Measurements from ENCODE around the gene ASTN1.
"Not testable (repeated sequence)": the region's sequence is repeated elsewhere in the genome, so short reads cannot be mapped to it uniquely, and the experiment has no call there.

Gene ASTN1

GRCh38 chr1:177116941-177117340 lies 47.6 kb downstream of the ASTN1 start:
- DNase-seq (ENCODE audit: low read depth in 1 of 2, low spot score in 1 of 2), result no peak

GRCh38 chr1:177106614-177107365 lies 57.7 kb downstream of the ASTN1 start:
- DNase-seq (ENCODE audit: low read depth in 1 of 2, low spot score in 1 of 2), result no peak

- DNase-seq (ENCODE audit: low read depth in 1 of 2, low spot score in 1 of 2), result no peak
These were observed 58.3 kb downstream of the ASTN1 start for GRCh38 chr1:177106196-177106595.

GRCh38 chr1:177103005-177103852 lies 61.3 kb downstream of the ASTN1 start:
- DNase-seq (ENCODE audit: low read depth in 1 of 2, low spot score in 1 of 2), result no peak

- DNase-seq (ENCODE audit: low read depth in 1 of 2, low spot score in 1 of 2), result no peak
These were observed 72.5 kb downstream of the ASTN1 start for GRCh38 chr1:177092001-177092400.

- DNase-seq (ENCODE audit: low read depth in 1 of 2, low spot score in 1 of 2), result no peak
These were observed 73.5 kb downstream of the ASTN1 start for GRCh38 chr1:177091040-177091439.

- DNase-seq (ENCODE audit: low read depth in 1 of 2, low spot score in 1 of 2), result no peak
These were observed 75.5 kb downstream of the ASTN1 start for GRCh38 chr1:177088966-177089365.

- no peak for DNase-seq (ENCODE audit: low read depth in 1 of 2, low spot score in 1 of 2)
These were observed 81.4 kb downstream of the ASTN1 start for GRCh38 chr1:177082855-177083693.

GRCh38 chr1:177080564-177080963 lies 83.9 kb downstream of the ASTN1 start:
- DNase-seq (ENCODE audit: low read depth in 1 of 2, low spot score in 1 of 2), result no peak

- no peak for DNase-seq (ENCODE audit: low read depth in 1 of 2, low spot score in 1 of 2)
These were observed 86.6 kb downstream of the ASTN1 start for GRCh38 chr1:177077734-177078499.

- DNase-seq (ENCODE audit: low read depth in 1 of 2, low spot score in 1 of 2), result no peak
These were observed 87.5 kb downstream of the ASTN1 start for GRCh38 chr1:177077006-177077405.

- not testable (repeated sequence) for DNase-seq (ENCODE audit: low read depth in 1 of 2, low spot score in 1 of 2)
These were observed 89.7 kb downstream of the ASTN1 start for GRCh38 chr1:177074811-177075210.

- no peak for DNase-seq (ENCODE audit: low read depth in 1 of 2, low spot score in 1 of 2)
These were observed 95.0 kb downstream of the ASTN1 start for GRCh38 chr1:177069490-177069889.

GRCh38 chr1:177067752-177068410 lies 96.6 kb downstream of the ASTN1 start:
- no peak for DNase-seq (ENCODE audit: low read depth in 1 of 2, low spot score in 1 of 2)

- DNase-seq (ENCODE audit: low read depth in 1 of 2, low spot score in 1 of 2), result no peak
These were observed 99.1 kb downstream of the ASTN1 start for GRCh38 chr1:177065430-177065829.

- DNase-seq (ENCODE audit: low read depth in 1 of 2, low spot score in 1 of 2), result no peak
These were observed 100.9 kb downstream of the ASTN1 start for GRCh38 chr1:177063648-177064047.

GRCh38 chr1:177054542-177054941 lies 110.0 kb downstream of the ASTN1 start:
- DNase-seq (ENCODE audit: low read depth in 1 of 2, low spot score in 1 of 2), result no peak

- DNase-seq (ENCODE audit: low read depth in 1 of 2, low spot score in 1 of 2), result no peak
These were observed 110.9 kb downstream of the ASTN1 start for GRCh38 chr1:177053648-177054047.

- no peak for DNase-seq (ENCODE audit: low read depth in 1 of 2, low spot score in 1 of 2)
These were observed 116.0 kb downstream of the ASTN1 start for GRCh38 chr1:177048314-177049069.
